NB4 (cell line): ENCODE measurements around the gene MTAP.

Source experiments
- MAX ChIP-seq: IDR thresholded peaks from 2 replicates; pipeline ENCODE4 v1.6.1; 2011; ENCODE audit warnings: low read depth, low read length
- POLR2A ChIP-seq: IDR thresholded peaks from 2 replicates; pipeline ENCODE4 v1.6.1; 2011; ENCODE audit warnings: mild to moderate bottlenecking; ENCODE audit not compliant: insufficient read length; ENCODE audit errors: extremely low read depth
- TF ChIP-seq, protein P1 (sequence below): IDR thresholded peaks from one replicate; pipeline ENCODE4 v1.5.1; 2012; ENCODE audit warnings: low read depth, low read length

GRCh38 chr9:21833090-21833801, 30.8 kb downstream of the MTAP start:
- TF ChIP-seq MAX (no peak), POLR2A (no peak)
- TF ChIP-seq, protein P1, sequence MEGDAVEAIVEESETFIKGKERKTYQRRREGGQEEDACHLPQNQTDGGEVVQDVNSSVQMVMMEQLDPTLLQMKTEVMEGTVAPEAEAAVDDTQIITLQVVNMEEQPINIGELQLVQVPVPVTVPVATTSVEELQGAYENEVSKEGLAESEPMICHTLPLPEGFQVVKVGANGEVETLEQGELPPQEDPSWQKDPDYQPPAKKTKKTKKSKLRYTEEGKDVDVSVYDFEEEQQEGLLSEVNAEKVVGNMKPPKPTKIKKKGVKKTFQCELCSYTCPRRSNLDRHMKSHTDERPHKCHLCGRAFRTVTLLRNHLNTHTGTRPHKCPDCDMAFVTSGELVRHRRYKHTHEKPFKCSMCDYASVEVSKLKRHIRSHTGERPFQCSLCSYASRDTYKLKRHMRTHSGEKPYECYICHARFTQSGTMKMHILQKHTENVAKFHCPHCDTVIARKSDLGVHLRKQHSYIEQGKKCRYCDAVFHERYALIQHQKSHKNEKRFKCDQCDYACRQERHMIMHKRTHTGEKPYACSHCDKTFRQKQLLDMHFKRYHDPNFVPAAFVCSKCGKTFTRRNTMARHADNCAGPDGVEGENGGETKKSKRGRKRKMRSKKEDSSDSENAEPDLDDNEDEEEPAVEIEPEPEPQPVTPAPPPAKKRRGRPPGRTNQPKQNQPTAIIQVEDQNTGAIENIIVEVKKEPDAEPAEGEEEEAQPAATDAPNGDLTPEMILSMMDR: no peak
